GM18873 (cell line): Measurements from ENCODE around the gene MGLL.
A peak's percentile ranks its signal among the peaks of the same experiment; 100 is the strongest.

ENCODE experiments used
- ATAC-seq: cut with Tn5 transposase; IDR thresholded peaks from one replicate; pipeline ENCODE4 v1.9.1; 2021; ENCODE audit warnings: mild to moderate bottlenecking, moderate library complexity, moderate number of reproducible peaks; ENCODE audit not compliant: unreplicated experiment, low FRiP score

MGLL gene

GRCh38 chr3:127822041-127822681, at the start of gene MGLL:
Gene MGLL (minus strand): TSS chr3:127822515. CDS start chr3:127822318, 197 bp downstream.
- ATAC-seq: no peak

DNA sequence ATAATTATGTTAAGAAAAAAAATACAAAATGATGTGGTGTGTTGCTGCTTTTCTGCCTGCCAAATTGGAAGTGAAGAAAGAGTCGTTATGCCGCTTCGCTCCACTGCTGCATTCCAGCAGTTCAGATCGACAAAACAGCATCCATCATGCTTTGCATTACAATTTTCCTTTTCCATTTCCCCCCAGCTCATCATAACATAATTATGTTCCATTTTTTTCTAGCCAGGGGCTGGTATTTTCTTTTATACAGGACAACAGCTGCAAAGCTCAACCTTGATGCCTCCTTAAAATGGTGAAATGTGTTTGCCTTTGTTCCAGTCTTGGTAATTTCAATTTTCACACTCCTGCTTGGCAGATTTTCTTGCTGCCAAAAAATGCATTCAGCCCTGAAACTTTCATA, 47.8 kb upstream of the MGLL start:
- no peak for ATAC-seq

DNA sequence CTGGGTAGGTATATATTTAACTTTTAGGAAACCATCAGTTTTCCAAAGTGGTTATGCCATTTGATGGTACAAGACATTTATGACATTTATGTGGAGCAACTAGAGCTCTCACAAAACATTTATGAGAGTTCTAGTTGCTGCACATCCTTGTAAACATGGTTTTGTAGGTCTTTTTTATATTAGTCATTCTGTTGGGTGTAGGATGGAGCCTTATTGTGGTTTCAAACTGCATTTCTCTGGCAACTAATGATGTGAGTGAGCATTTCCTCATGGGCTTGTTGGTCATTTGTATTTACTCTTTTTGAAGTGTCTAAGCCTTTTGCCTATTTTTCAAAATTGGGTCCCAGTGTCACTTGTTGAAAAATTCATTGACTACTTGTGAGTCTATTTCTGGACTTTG, 45.7 kb upstream of the MGLL start:
- ATAC-seq: no peak

DNA sequence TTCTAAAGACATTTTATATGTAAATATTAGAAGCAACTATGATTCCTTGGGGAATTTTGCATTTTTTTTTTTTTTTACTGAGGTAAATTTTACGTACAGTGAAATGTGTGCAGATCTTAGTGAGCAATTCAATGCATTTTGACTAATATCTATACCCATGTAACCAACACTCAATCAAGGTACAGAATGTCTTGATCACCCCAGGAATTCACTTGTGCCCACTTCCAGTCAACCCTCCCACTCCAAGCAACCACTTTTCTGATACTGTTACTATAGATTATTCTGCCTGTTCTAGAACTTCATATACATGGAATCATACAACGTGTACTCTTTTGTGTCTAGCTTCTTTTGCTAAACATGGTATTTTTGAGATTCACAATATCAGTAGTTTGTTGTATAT, 45.1 kb upstream of the MGLL start:
- ATAC-seq: no peak

DNA sequence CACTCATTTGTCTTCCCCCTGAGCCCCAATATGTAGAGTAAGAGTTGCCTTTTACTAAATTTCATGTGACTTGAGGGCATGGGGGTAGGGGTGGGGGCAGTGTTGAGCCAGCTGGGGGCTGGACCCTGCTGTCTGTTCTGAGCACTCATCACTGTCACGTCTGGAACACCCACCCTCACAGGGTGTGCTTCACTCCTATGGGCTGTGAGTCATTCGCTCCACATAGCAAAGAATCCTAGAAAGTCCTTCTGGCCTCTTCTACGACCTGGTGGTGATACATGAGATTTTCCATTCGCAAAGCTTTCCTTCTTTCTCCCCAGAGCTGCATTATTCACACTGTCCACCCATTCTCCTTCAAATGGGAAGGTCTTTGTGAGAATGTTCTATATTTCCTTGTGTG, 43.6 kb upstream of the MGLL start:
- ATAC-seq: no peak

DNA sequence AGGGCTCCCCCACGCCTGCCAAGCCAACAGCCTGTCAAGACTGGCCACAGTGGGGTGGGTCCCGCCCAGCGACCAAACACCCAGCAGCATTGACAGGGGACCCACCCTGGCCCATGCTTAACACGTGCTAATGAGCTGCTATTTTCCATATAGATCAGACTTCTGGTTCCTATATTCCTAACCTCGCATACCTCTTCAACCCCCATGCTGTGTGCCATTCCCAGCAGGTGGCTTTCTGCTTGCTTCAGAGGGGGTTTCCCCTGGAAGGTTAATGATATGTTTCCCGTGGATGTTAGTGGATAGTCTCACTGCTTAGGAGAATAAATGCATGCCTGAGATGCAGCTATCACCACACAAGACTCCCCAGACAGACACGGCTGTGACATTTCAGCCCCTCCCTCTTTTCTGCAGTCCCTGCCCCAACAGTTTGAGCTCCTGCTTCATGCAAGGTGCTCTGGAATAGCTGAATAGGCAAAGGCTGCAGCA, 37.9 kb upstream of the MGLL start:
- no peak for ATAC-seq

DNA sequence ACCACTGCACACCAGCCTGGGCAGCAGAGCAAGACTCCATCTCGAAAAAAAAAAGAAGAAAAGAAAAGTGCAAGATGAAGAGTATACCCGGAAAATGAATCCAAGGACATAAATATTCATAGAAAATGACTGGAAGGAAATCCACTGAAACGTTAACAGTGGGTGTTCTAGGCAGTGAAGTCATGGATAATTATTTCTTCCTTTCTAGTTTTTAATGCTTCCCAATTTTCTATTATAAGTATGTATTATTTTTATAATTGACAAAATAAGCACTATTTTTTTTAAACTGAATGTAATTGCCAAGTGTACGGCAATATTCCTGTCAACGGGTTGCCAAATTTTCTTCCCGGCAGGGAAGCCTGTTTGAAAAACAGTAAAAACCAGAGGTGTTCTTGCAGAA, 37.4 kb upstream of the MGLL start:
- ATAC-seq: no peak

DNA sequence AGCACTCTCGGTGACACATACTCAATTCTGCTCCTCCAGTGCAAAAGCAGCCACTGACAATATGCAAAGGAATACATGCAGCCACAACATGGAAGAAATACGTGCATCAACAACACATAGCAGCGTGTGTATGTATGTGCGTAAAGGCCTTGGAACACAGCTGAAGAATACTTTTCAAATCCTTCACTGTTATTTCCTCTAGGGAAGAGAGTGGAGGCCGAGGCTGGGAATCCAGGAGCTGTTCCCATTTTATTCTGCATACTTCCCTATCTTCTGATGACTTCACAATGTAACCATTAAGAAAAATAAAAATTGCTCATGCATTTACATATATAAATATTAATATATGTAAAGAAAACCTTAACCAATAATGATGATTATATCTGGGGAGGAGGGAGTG, 36.6 kb upstream of the MGLL start:
- no peak for ATAC-seq

GRCh38 chr3:127858521-127858920, 36.2 kb upstream of the MGLL start:
- ATAC-seq: no peak

DNA sequence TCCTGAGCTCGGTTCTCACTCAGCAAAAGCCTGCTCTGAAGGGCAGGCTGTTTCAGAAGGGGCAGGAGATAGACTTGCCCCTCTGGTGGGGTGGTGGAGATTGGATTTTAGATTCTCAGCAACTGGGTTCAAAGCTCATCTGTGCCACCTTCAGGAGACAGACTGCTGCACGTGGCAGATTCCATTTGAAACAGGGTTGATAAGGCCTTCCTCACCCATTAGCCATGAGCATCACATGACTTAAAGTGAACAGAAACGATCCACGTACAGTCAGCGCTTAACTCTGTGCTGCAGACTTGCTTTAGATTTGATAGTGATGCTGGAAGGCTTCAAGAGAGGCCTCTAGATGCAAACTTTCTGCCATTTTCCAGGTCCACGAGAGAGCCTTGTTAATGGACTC, 35.0 kb upstream of the MGLL start:
- no peak for ATAC-seq

GRCh38 chr3:127856801-127857200, 34.5 kb upstream of the MGLL start:
- ATAC-seq: no peak

- no peak for ATAC-seq
Observed at GRCh38 chr3:127855246-127855645, 32.9 kb upstream of the MGLL start.

- ATAC-seq: peak; percentile 52
Observed at GRCh38 chr3:127853681-127854080, 31.4 kb upstream of the MGLL start.

GRCh38 chr3:127851899-127852298, 29.6 kb upstream of the MGLL start:
- ATAC-seq: no peak

DNA sequence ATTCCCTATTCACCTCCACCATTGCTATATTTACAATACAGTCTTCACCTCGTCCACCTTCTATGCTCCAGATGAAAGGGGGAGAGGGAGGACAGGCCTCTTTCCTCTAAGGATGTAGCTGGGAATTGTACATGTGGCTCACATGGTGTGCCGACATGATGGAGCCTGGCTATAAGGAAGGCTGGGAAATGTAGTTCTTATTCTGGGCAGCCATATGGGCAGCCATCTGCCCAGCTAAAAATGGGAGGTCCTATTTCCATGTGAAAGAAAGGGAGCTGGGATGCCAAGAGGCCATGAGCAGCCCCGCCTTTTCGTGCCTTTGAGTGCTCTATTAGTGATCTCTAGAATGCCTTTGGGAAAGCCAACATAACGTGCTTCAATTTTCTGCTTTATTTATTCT, 27.1 kb upstream of the MGLL start:
- ATAC-seq: no peak

DNA sequence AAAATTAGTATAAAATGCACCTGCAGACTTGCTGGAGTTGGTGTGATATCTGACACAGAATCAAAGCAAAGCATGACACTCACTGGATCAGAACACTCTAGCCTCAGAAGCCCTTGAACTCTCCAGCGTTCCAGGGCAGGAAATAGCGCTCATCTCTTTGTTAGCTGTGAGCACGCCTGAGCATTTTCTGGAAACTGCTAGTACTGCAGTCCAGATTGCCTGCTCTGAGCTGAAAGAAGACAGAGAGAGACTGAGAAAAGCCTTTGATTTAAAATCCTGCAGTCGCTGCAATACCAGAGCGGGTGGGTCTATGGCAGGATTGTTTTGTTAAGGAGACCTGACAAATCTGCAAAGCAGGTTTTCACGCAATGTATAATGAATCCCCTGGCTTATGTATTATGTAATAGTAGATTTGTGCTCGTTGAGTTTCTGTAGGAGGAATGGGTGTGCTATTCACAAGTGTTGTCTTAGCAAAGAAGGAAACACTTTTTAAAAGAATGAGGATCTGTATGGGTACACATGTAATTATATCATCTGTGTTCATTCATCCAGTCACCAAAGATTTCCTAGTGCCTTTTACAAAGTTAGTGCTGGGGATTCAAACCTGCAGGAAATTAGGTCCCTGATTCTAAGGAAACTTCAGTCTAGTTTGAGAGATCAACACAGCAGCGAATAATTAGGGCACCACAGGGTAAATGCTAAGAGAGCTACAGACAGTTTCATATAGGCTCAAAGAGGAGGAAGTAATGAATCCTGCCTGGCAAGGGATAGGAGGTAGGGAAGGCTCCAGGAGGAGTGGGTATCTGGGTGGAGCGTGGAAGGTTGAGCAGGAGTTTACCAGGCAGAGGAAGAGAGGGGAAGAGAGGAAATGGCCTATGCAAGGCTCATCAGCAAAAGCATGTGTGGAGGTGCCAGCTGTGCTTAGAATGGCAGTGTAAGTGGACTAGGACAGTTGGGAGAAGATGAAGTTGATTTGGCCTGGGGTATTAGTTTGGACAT, 26.1 kb upstream of the MGLL start:
- no peak for ATAC-seq

DNA sequence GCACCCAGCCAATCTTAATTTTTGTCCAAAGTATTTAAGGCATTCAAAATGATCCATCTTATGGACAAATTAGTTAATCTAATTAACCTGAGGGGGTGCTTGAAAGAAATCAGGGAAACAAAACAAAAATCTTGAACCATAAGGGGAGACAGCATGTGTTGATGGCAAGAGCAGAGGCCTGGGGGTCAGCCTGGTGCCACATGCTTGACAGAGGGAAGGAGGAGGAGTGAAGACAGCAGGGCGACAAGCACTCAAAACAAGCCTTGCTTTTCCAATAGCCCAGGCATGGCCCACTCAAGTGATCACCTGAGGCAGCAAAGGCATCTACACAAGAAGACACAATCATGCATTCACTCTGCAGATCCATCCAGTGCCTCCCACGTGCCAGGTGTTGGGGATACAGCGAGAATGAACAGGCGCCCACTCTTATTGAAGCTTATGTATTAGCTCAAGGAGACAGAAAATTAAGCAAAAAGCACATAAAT, 25.0 kb upstream of the MGLL start:
- ATAC-seq: no peak

GRCh38 chr3:127846576-127846975, 24.3 kb upstream of the MGLL start:
- no peak for ATAC-seq

DNA sequence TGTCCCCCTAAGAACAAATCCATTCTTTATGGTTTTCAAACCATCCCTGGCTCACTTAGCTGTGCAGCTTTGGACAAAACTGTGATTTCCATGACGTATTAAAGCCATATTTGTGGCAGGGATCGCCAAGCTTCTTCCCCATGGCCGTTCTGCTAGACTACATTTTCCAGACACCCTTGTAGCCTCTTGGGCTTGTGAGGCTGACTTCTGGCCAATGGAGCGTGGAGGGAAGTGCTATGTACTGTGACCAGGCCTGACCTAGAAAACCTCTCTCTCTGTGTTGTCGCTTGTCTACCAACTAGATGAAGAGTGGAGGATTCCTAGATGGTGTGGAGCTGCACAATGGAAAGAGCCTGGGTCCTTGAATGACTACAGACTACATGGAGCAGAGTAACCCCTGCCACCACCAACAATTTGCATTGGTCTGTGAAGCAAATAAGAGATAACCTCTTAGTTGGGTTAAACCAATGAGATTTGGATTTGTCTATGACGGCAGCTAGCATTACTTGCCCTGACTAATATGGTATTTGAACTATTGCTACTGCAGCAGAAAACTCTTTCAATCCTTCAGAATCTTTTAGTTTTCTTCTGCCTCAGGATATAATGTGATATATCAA, 22.1 kb upstream of the MGLL start:
- ATAC-seq: no peak

- ATAC-seq: no peak
Observed at GRCh38 chr3:127840671-127841070, 18.4 kb upstream of the MGLL start.

- no peak for ATAC-seq
Observed at GRCh38 chr3:127839099-127839498, 16.8 kb upstream of the MGLL start.
